Endodermal cell (in vitro differentiated cells): ENCODE measurements around the gene RASAL2. TPM values are rescaled to one million over a fixed set of nuclear protein-coding genes. Genes with fewer than 3 reads are reported as not detected.
A peak's percentile ranks its signal among the peaks of the same experiment; 100 is the strongest.

Source experiments
- DNase-seq: peaks from one replicate; pipeline ENCODE4 v3.0.0-alpha.2; 2017
- H3K27ac ChIP-seq: 2 replicates; pipeline ENCODE4 v1.5.1; 2013; ENCODE audit warnings: mild to moderate bottlenecking, low read depth, low read length, moderate library complexity
- H3K27me3 ChIP-seq: 2 replicates; pipeline ENCODE4 v1.6.1; 2013; ENCODE audit warnings: mild to moderate bottlenecking, low read length, moderate library complexity; ENCODE audit not compliant: insufficient read depth, control insufficient read depth, poor library complexity, severe bottlenecking
- H3K36me3 ChIP-seq: 2 replicates; pipeline ENCODE4 v1.7.0; 2013; ENCODE audit warnings: mild to moderate bottlenecking, low read length, moderate library complexity; ENCODE audit not compliant: control insufficient read depth, insufficient read depth
- H3K4me1 ChIP-seq: one replicate; pipeline ENCODE4 v1.7.0; 2013; ENCODE audit warnings: low read length; ENCODE audit not compliant: control insufficient read depth, insufficient read depth
- H3K4me3 ChIP-seq: 2 replicates; pipeline ENCODE4 v1.5.1; 2013; ENCODE audit warnings: mild to moderate bottlenecking, low read length, moderate library complexity
- H3K9ac ChIP-seq: 2 replicates; pipeline ENCODE4 v1.6.1; 2013; ENCODE audit warnings: mild to moderate bottlenecking, low read length, moderate library complexity; ENCODE audit not compliant: poor library complexity, severe bottlenecking; ENCODE audit errors: extremely low read depth
- H3K9me3 ChIP-seq: 2 replicates; pipeline ENCODE4 v1.6.1; 2013; ENCODE audit warnings: mild to moderate bottlenecking, low read length, moderate library complexity; ENCODE audit not compliant: control insufficient read depth
- H3K27ac Mint-ChIP-seq: 2 replicates; pipeline ENCODE4 v1.8.0; 2020; ENCODE audit warnings: mixed read lengths
- H3K27me3 Mint-ChIP-seq: 2 replicates; pipeline ENCODE4 v1.8.0; 2021; ENCODE audit warnings: mild to moderate bottlenecking, mixed read lengths; ENCODE audit not compliant: insufficient read depth
- H3K36me3 Mint-ChIP-seq: 2 replicates; pipeline ENCODE4 v1.8.0; 2020; ENCODE audit warnings: low read depth, mixed read lengths
- H3K4me1 Mint-ChIP-seq: 2 replicates; pipeline ENCODE4 v1.8.0; 2020; ENCODE audit warnings: mixed read lengths
- H3K4me3 Mint-ChIP-seq: 2 replicates; pipeline ENCODE4 v1.8.0; 2020; ENCODE audit warnings: mild to moderate bottlenecking, moderate library complexity, mixed read lengths
- H3K9me3 Mint-ChIP-seq: 2 replicates; pipeline ENCODE4 v1.8.0; 2020; ENCODE audit warnings: mild to moderate bottlenecking, mixed read lengths
- WGBS, 2 experiments: methylation state at CpG; one replicate each; pipeline versions ENCODE4 v1.1.5 to v1.1.7; 2013; ENCODE audit warnings: missing lambda C conversion rate in 2 of 2, mixed read lengths in 1 of 2; ENCODE audit not compliant: insufficient coverage in 1 of 2, insufficient read length in 1 of 2; 5-methylcytosine and 5-hydroxymethylcytosine counted together
- total RNA-seq, 2 donors: library from RNA; stranded (reverse); fragmentation: NEBNext Ultra II Directional in 1 of 2; extraction: Animal tissue kit (Norgen Biotek cat#: 25700) in 1 of 2; gene quantifications; 2 replicates in 1 of 2; 3 replicates in 1 of 2; pipeline ENCODE4 v1.2.1, GENCODE V29; 2021
- TF ChIP-seq, protein P1 (sequence below): fragments of 200-600 bp; sonication (generic); conservative IDR thresholded peaks from 2 replicates; pipeline ENCODE4 v1.5.0; 2021; ENCODE audit warnings: antibody characterized with exemption, mild to moderate bottlenecking

Gene RASAL2
- total RNA-seq, 2 donors from 2014 or later, result 21.8 to 22.1 TPM

DNA sequence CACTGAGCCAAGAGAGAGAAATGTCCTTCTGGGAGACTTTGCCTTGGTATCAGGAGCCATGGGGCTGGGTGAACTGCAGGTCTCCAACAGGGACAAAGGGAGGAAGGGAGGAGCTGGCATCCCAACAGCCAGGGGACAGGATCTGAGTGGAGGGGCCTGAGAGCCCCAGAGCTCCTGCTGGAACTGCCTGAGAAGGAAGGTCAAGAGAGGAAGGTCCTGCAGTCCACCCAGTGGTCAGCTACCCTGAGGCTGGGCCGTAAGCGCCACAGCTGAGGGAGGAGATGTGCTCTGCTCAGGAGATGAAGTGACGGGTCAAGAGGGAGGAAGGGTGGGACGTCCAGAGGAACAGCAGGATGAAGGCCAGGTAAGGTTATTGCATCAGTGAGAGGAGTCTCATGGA, 410.4 kb downstream of the RASAL2 start:
- no peak overlapping the region for H3K27ac Mint-ChIP-seq
- no peaks in the 10 kb centered on the region for H3K9me3 Mint-ChIP-seq
- H3K36me3 Mint-ChIP-seq, result no peaks in the 10 kb centered on the region
- WGBS, 2 experiments, result 93 to 96% methylated on average over 4 of the region's 4 CpGs
- Histone ChIP-seq H3K27ac (no peak overlapping the region), H3K4me3 (no peak overlapping the region), H3K36me3 (no peaks in the 10 kb centered on the region), H3K9me3 (no peaks in the 10 kb centered on the region), H3K4me1 (peaks cover 5% of the 10 kb centered on the region), H3K27me3 (peaks cover 56% of the 10 kb centered on the region), H3K9ac (no peak overlapping the region)
- peaks cover 45% of the 10 kb centered on the region for H3K27me3 Mint-ChIP-seq
- H3K4me1 Mint-ChIP-seq, result peaks cover 16% of the 10 kb centered on the region
- peak; percentile 34 for DNase-seq
- TF ChIP-seq, protein P1, sequence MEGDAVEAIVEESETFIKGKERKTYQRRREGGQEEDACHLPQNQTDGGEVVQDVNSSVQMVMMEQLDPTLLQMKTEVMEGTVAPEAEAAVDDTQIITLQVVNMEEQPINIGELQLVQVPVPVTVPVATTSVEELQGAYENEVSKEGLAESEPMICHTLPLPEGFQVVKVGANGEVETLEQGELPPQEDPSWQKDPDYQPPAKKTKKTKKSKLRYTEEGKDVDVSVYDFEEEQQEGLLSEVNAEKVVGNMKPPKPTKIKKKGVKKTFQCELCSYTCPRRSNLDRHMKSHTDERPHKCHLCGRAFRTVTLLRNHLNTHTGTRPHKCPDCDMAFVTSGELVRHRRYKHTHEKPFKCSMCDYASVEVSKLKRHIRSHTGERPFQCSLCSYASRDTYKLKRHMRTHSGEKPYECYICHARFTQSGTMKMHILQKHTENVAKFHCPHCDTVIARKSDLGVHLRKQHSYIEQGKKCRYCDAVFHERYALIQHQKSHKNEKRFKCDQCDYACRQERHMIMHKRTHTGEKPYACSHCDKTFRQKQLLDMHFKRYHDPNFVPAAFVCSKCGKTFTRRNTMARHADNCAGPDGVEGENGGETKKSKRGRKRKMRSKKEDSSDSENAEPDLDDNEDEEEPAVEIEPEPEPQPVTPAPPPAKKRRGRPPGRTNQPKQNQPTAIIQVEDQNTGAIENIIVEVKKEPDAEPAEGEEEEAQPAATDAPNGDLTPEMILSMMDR, result no peak
- no peak overlapping the region for H3K4me3 Mint-ChIP-seq

DNA sequence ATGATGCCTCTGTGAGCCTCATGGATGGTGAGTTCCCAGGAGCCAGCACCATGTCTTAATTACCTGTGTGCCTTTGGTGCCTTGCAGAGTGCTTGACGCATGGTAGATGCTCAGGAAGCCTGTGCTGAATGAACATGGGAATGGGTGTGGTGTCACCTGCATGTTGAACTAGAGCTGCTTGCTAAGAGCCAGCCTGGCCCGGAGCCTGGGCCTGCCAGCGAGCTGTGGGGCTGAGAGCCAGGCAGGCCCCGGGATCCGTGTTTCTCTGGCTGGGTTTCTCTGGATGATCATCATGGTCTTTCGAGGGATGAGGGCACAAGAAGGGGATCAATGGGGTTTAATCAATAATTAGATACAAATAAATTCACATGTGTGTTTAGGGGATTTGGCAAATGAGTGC, 412.3 kb downstream of the RASAL2 start:
- no peaks in the 10 kb centered on the region for H3K36me3 ChIP-seq
- Mint-ChIP-seq H3K4me3 (no peak overlapping the region), H3K27ac (no peak overlapping the region), H3K36me3 (no peaks in the 10 kb centered on the region), H3K4me1 (peaks cover 10% of the 10 kb centered on the region), H3K9me3 (no peaks in the 10 kb centered on the region), H3K27me3 (peaks cover 45% of the 10 kb centered on the region)
- peaks cover 5% of the 10 kb centered on the region for H3K4me1 ChIP-seq
- TF ChIP-seq, protein P1, result no peak
- no peak overlapping the region for H3K9ac ChIP-seq
- no peaks in the 10 kb centered on the region for H3K9me3 ChIP-seq
- no peak overlapping the region for H3K27ac ChIP-seq
- no peak overlapping the region for H3K4me3 ChIP-seq
- no peak for DNase-seq
- 95 to 98% methylated on average over 3 to 6 of the region's 6 CpGs for WGBS, 2 experiments
- H3K27me3 ChIP-seq, result peaks cover 66% of the 10 kb centered on the region

DNA sequence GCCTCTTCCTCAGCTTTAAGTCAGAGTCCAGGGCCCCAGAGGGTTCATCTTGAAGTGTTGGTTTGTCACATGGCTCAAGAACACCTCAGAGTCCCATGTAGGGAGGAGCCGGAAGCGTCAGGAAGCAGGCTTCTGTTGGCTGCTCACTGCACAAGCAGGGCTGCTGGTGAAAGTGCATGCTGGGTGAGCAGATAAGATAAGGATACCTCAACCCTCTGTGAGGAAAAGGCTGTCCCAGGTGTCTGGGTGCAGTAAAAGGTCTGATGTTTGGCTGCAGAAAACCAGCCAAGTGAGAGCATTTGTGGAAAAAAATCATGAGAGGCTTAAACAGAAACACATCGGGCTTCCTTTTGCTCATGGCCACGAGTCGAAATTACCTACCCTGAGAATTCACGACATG, 412.8 kb downstream of the RASAL2 start:
- peak; percentile 73 for DNase-seq
- TF ChIP-seq, protein P1, result no peak
- peaks cover 66% of the 10 kb centered on the region for H3K27me3 ChIP-seq
- H3K4me1 ChIP-seq, result peaks cover 5% of the 10 kb centered on the region
- no peaks in the 10 kb centered on the region for H3K9me3 ChIP-seq
- WGBS, 2 experiments, result 81% methylated on average over 6 of the region's 6 CpGs
- H3K36me3 ChIP-seq, result no peaks in the 10 kb centered on the region
- no peak overlapping the region for H3K4me3 ChIP-seq
- Mint-ChIP-seq H3K4me1 (peaks cover 9% of the 10 kb centered on the region), H3K27me3 (peaks cover 45% of the 10 kb centered on the region), H3K36me3 (no peaks in the 10 kb centered on the region), H3K4me3 (no peak overlapping the region), H3K9me3 (no peaks in the 10 kb centered on the region), H3K27ac (no peak overlapping the region)
- no peak overlapping the region for H3K27ac ChIP-seq
- no peak overlapping the region for H3K9ac ChIP-seq
